Transverse colon (tissue), 4 donors: ENCODE measurements around the gene KCNJ5.

Source experiments
- EP300 ChIP-seq: sonication (generic); formaldehyde crosslinking; IDR thresholded peaks from one replicate; pipeline ENCODE4 v1.6.1; 2017; ENCODE audit warnings: antibody characterized with exemption, low read depth
- POLR2A ChIP-seq: fragments of 450-650 bp; IDR thresholded peaks from one replicate; pipeline ENCODE4 v1.6.1; 2016; ENCODE audit warnings: antibody characterized with exemption, mild to moderate bottlenecking, moderate library complexity
- POLR2AphosphoS5 ChIP-seq, 3 donors: sonication (generic); formaldehyde crosslinking; IDR thresholded peaks; one replicate each; pipeline ENCODE4 v1.6.1; 2016; ENCODE audit warnings: antibody characterized with exemption in 3 of 3
- TF ChIP-seq, protein P1 (sequence below), 5 experiments: fragments of 200-600 bp in 3 of 5; fragments of 450-650 bp in 2 of 5; sonication (generic) in 3 of 5; IDR thresholded peaks; 1 replicate in 2 of 5; 2 replicates in 3 of 5; pipeline ENCODE4 v1.5.1; 2016 to 2017; ENCODE audit warnings: antibody characterized with exemption in 5 of 5, inconsistent platforms in 3 of 5, mild to moderate bottlenecking in 2 of 5, moderate library complexity in 1 of 5

DNA sequence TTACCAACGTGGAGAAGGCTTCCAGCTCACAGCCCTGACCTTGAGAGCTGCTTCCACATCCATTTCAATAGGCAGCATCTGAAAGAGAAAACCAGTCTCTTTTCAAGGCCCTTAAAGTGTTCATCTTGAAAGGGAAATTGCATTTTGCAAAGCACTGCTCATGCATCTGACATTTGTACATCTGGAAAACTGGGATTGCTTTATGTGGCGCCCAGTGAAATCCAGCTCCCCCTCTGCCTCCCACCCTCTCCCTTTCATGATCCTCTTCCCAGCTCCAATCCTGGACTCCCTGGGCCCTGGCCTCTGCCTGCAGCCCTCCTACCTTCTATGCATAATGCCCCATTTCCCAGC is 34.1 kb downstream of the KCNJ5 start:
- no peak for TF ChIP-seq EP300
- TF ChIP-seq, protein P1, sequence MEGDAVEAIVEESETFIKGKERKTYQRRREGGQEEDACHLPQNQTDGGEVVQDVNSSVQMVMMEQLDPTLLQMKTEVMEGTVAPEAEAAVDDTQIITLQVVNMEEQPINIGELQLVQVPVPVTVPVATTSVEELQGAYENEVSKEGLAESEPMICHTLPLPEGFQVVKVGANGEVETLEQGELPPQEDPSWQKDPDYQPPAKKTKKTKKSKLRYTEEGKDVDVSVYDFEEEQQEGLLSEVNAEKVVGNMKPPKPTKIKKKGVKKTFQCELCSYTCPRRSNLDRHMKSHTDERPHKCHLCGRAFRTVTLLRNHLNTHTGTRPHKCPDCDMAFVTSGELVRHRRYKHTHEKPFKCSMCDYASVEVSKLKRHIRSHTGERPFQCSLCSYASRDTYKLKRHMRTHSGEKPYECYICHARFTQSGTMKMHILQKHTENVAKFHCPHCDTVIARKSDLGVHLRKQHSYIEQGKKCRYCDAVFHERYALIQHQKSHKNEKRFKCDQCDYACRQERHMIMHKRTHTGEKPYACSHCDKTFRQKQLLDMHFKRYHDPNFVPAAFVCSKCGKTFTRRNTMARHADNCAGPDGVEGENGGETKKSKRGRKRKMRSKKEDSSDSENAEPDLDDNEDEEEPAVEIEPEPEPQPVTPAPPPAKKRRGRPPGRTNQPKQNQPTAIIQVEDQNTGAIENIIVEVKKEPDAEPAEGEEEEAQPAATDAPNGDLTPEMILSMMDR (IDR thresholded peaks at IDR 0.05) = no peak
- TF ChIP-seq POLR2A = no peak
- no peak for TF ChIP-seq POLR2AphosphoS5 (IDR thresholded peaks at IDR 0.05)
